ENCODE data around the gene WDR49. TPM values are rescaled to one million over a fixed set of nuclear protein-coding genes. Genes with fewer than 3 reads are reported as not detected.
A peak's percentile ranks its signal among the peaks of the same experiment; 100 is the strongest.

WDR49 gene
- total RNA-seq, 1 donor from 2014 or later: 1.8 TPM

- H3K9me3 Mint-ChIP-seq (ENCODE audit: unreplicated experiment): no peaks in the 10 kb centered on the region
- no peak for TF ChIP-seq CTCF (IDR thresholded peaks at IDR 0.05; ENCODE audit: unreplicated experiment)
- peaks cover 19% of the 10 kb centered on the region for H3K36me3 Mint-ChIP-seq (ENCODE audit: low read depth, unreplicated experiment)
- DNase-seq (ENCODE audit: low spot score): no peak
- H3K27ac Mint-ChIP-seq (ENCODE audit: unreplicated experiment): peak overlapping the region; percentile 68
- no peak overlapping the region for H3K4me3 Mint-ChIP-seq (ENCODE audit: unreplicated experiment)
- H3K27me3 Mint-ChIP-seq (ENCODE audit: unreplicated experiment): no peaks in the 10 kb centered on the region
- H3K4me1 Mint-ChIP-seq (ENCODE audit: unreplicated experiment): peaks cover 20% of the 10 kb centered on the region
Measured at GRCh38 chr3:167669699-167670098, 16.0 kb upstream of the WDR49 start.

- Mint-ChIP-seq H3K4me3 (ENCODE audit: unreplicated experiment) (no peak overlapping the region), H3K27ac (ENCODE audit: unreplicated experiment) (no peak overlapping the region), H3K4me1 (ENCODE audit: unreplicated experiment) (peaks cover 20% of the 10 kb centered on the region), H3K36me3 (ENCODE audit: low read depth, unreplicated experiment) (peaks cover 9% of the 10 kb centered on the region), H3K9me3 (ENCODE audit: unreplicated experiment) (no peaks in the 10 kb centered on the region), H3K27me3 (ENCODE audit: unreplicated experiment) (peaks cover 5% of the 10 kb centered on the region)
- DNase-seq (ENCODE audit: low spot score): no peak
- TF ChIP-seq CTCF (IDR thresholded peaks at IDR 0.05; ENCODE audit: unreplicated experiment): no peak
Measured at GRCh38 chr3:167668651-167669050, 14.9 kb upstream of the WDR49 start.

- Mint-ChIP-seq H3K4me1 (ENCODE audit: unreplicated experiment) (peaks cover 11% of the 10 kb centered on the region), H3K4me3 (ENCODE audit: unreplicated experiment) (no peak overlapping the region), H3K27me3 (ENCODE audit: unreplicated experiment) (peaks cover 8% of the 10 kb centered on the region), H3K27ac (ENCODE audit: unreplicated experiment) (no peak overlapping the region), H3K36me3 (ENCODE audit: low read depth, unreplicated experiment) (peaks cover 3% of the 10 kb centered on the region), H3K9me3 (ENCODE audit: unreplicated experiment) (no peaks in the 10 kb centered on the region)
- no peak for TF ChIP-seq CTCF (IDR thresholded peaks at IDR 0.05; ENCODE audit: unreplicated experiment)
- no peak for DNase-seq (ENCODE audit: low spot score)
Measured at GRCh38 chr3:167666563-167666962, 12.8 kb upstream of the WDR49 start.

GRCh38 chr3:167662919-167663400 lies 9.2 kb upstream of the WDR49 start:
- Mint-ChIP-seq H3K27ac (ENCODE audit: unreplicated experiment) (no peak overlapping the region), H3K4me3 (ENCODE audit: unreplicated experiment) (no peak overlapping the region)
- TF ChIP-seq CTCF (IDR thresholded peaks at IDR 0.05; ENCODE audit: unreplicated experiment): no peak

GRCh38 chr3:167657684-167658225 lies 4.0 kb upstream of the WDR49 start:
- peaks cover 9% of the 10 kb centered on the region for H3K4me1 Mint-ChIP-seq (ENCODE audit: unreplicated experiment)
- no peak overlapping the region for H3K4me3 Mint-ChIP-seq (ENCODE audit: unreplicated experiment)
- H3K27ac Mint-ChIP-seq (ENCODE audit: unreplicated experiment): no peak overlapping the region
- H3K27me3 Mint-ChIP-seq (ENCODE audit: unreplicated experiment): no peaks in the 10 kb centered on the region
- H3K36me3 Mint-ChIP-seq (ENCODE audit: low read depth, unreplicated experiment): no peaks in the 10 kb centered on the region
- no peaks in the 10 kb centered on the region for H3K9me3 Mint-ChIP-seq (ENCODE audit: unreplicated experiment)
- TF ChIP-seq CTCF (IDR thresholded peaks at IDR 0.05; ENCODE audit: unreplicated experiment): no peak
- no peak for DNase-seq (ENCODE audit: low spot score)

More at GRCh38 chr3:167662919-167663400, 9.2 kb upstream of the WDR49 start:
- DNase-seq (ENCODE audit: low spot score): no peak
- Mint-ChIP-seq H3K27me3 (ENCODE audit: unreplicated experiment) (peaks cover 8% of the 10 kb centered on the region), H3K4me1 (ENCODE audit: unreplicated experiment) (peaks cover 6% of the 10 kb centered on the region), H3K9me3 (ENCODE audit: unreplicated experiment) (no peaks in the 10 kb centered on the region), H3K36me3 (ENCODE audit: low read depth, unreplicated experiment) (no peaks in the 10 kb centered on the region)
